GM12878 (cell line): ENCODE measurements around the gene CLPTM1. TPM values are rescaled to one million over a fixed set of nuclear protein-coding genes. Genes with fewer than 3 reads are reported as not detected.
"Not testable (repeated sequence)": the region's sequence is repeated elsewhere in the genome, so short reads cannot be mapped to it uniquely, and the experiment has no call there.

Source experiments
- ATAC-seq: fragments of 200-7000 bp; cut with Tn5 transposase; 3 replicates; pipeline ENCODE4 v1.9.1; 2020; ENCODE audit warnings: mild to moderate bottlenecking, moderate library complexity
- BruUV-seq: library from RNA; stranded (reverse); fragments of 400-500 nt; replicated peaks from 2 replicates; lab custom pipeline; 2021; lab: Mats Ljungman, UMichigan
- CTCF ChIA-PET: fragments of 300-600 bp; sonication (Branson Sonifier 250); formaldehyde crosslinking; extraction: SDS; loops from one replicate; lab custom pipeline; 2021; ENCODE audit warnings: inconsistent platforms; lab: Yijun Ruan, JAX
- POLR2A ChIA-PET: fragments of 350-600 bp; formaldehyde crosslinking; extraction: SDS; loops from one replicate; lab custom pipeline; 2021; ENCODE audit warnings: inconsistent platforms; lab: Charles Lee
- RAD21 ChIA-PET: fragments of 300-600 bp; sonication (Branson Sonifier 250); formaldehyde crosslinking; loops from one replicate; lab custom pipeline; 2023; ENCODE audit warnings: antibody characterized with exemption; ENCODE audit not compliant: unreplicated experiment; lab: Charles Lee
- SMC1A ChIA-PET: fragments of 300-600 bp; sonication (Branson Sonifier 250); formaldehyde crosslinking; loops from one replicate; lab custom pipeline; 2023; ENCODE audit not compliant: unreplicated experiment, uncharacterized antibody; lab: Charles Lee
- DNase-seq: peaks from one replicate; pipeline ENCODE4 v3.0.0-alpha.2; 2011; ENCODE audit warnings: low read depth, low spot score
- FAIRE-seq: peaks from 3 replicates; lab custom pipeline; 2011; peaks lifted over from hg19 to GRCh38; lab: Jason Lieb, UNC
- H2AFZ ChIP-seq: 2 replicates; pipeline ENCODE4 v1.6.0; 2011; ENCODE audit warnings: low read depth, low read length, control low read depth; ENCODE audit not compliant: control insufficient read depth
- H3K27ac ChIP-seq: 2 replicates; pipeline ENCODE4 v1.5.1; 2011; ENCODE audit warnings: control low read depth; ENCODE audit not compliant: control insufficient read depth, insufficient read depth
- H3K27me3 ChIP-seq, 2 experiments: replicated peaks in 1 of 2; 2 replicates each; pipeline versions ENCODE4 v1.6.0 to v1.6.1; 2011; ENCODE audit warnings: low read length in 1 of 2; ENCODE audit not compliant: control insufficient read depth in 2 of 2, insufficient read depth in 2 of 2
- H3K36me3 ChIP-seq, 2 experiments: 2 replicates each; pipeline ENCODE4 v1.5.1; 2011; ENCODE audit warnings: low read length in 1 of 2; ENCODE audit not compliant: control insufficient read depth in 2 of 2, insufficient read depth in 2 of 2
- H3K4me1 ChIP-seq: 2 replicates; pipeline ENCODE4 v1.6.1; 2011; ENCODE audit warnings: mild to moderate bottlenecking, low read length, moderate library complexity, mixed read lengths; ENCODE audit not compliant: control insufficient read depth, insufficient read depth
- H3K4me2 ChIP-seq: 2 replicates; pipeline ENCODE4 v1.6.0; 2011; ENCODE audit warnings: control low read depth; ENCODE audit not compliant: control insufficient read depth, insufficient read depth
- H3K4me3 ChIP-seq: fragments of 200-600 bp; sonication (generic); 2 replicates; pipeline ENCODE4 v1.5.1; 2016
- H3K79me2 ChIP-seq: 2 replicates; pipeline ENCODE4 v1.6.0; 2011; ENCODE audit warnings: low read length; ENCODE audit not compliant: control insufficient read depth, insufficient read depth
- H3K9ac ChIP-seq: 2 replicates; pipeline ENCODE4 v1.8.0; 2011; ENCODE audit warnings: low read length, control low read depth, mixed read lengths; ENCODE audit not compliant: control insufficient read depth, insufficient read depth
- H3K9me3 ChIP-seq: replicated peaks from 3 replicates; pipeline ENCODE4 v1.5.1; 2011; ENCODE audit warnings: mild to moderate bottlenecking, low read length; ENCODE audit not compliant: control insufficient read depth, insufficient read depth
- H4K20me1 ChIP-seq: 2 replicates; pipeline ENCODE4 v1.6.0; 2011; ENCODE audit not compliant: control insufficient read depth, insufficient read depth
- ATF7 ChIP-seq: fragments of 450-650 bp; IDR thresholded peaks from 2 replicates; pipeline ENCODE4 v1.6.1; 2016; ENCODE audit warnings: low read depth, mild to moderate bottlenecking
- BHLHE40 ChIP-seq, 2 experiments: fragments of 450-650 bp in 1 of 2; IDR thresholded peaks; 2 replicates each; pipeline ENCODE4 v1.6.1; 2011 to 2017; ENCODE audit warnings: low read depth in 2 of 2, borderline replicate concordance in 1 of 2, improper control_type of control experiment in 1 of 2, low read length in 1 of 2, mild to moderate bottlenecking in 1 of 2
- CEBPB ChIP-seq, 2 experiments: fragments of 150-350 bp in 1 of 2; IDR thresholded peaks; 2 replicates each; pipeline ENCODE4 v1.6.1; 2012 to 2014; ENCODE audit warnings: low read depth in 2 of 2, low read length in 2 of 2, borderline replicate concordance in 1 of 2, inconsistent platforms in 1 of 2
- CREB1 ChIP-seq: IDR thresholded peaks from 2 replicates; pipeline ENCODE4 v1.6.1; 2012; ENCODE audit warnings: low read depth, mild to moderate bottlenecking, inconsistent platforms
- CREM ChIP-seq: IDR thresholded peaks from 2 replicates; pipeline ENCODE4 v1.6.1; 2014; ENCODE audit warnings: antibody characterized with exemption, low read depth
- EED ChIP-seq: sonication (generic); IDR thresholded peaks from 2 replicates; pipeline ENCODE4 v1.6.1; 2016; ENCODE audit warnings: antibody characterized with exemption, low read depth
- IRF3 ChIP-seq: fragments of 450-650 bp; IDR thresholded peaks from 2 replicates; pipeline ENCODE4 v1.6.1; 2014; ENCODE audit warnings: mild to moderate bottlenecking
- KLF5 ChIP-seq: fragments of 450-650 bp; IDR thresholded peaks from 2 replicates; pipeline ENCODE4 v1.6.1; 2014; ENCODE audit warnings: mild to moderate bottlenecking; ENCODE audit not compliant: partially characterized antibody
- MTA2 ChIP-seq: fragments of 450-650 bp; IDR thresholded peaks from 2 replicates; pipeline ENCODE4 v1.6.1; 2016; ENCODE audit warnings: low read depth, mild to moderate bottlenecking, moderate library complexity
- NBN ChIP-seq: fragments of 450-650 bp; IDR thresholded peaks from 2 replicates; pipeline ENCODE4 v1.6.1; 2016
- NFYB ChIP-seq: IDR thresholded peaks from 2 replicates; pipeline ENCODE4 v1.6.1; 2011; ENCODE audit warnings: low read depth, mild to moderate bottlenecking, low read length, improper control_type of control experiment, moderate library complexity; ENCODE audit not compliant: insufficient read depth
- NR2F1 ChIP-seq: fragments of 450-650 bp; conservative IDR thresholded peaks from 2 replicates; pipeline ENCODE4 v1.6.1; 2017; ENCODE audit warnings: mild to moderate bottlenecking
- NRF1 ChIP-seq: conservative IDR thresholded peaks from 2 replicates; pipeline ENCODE4 v1.6.1; 2011; ENCODE audit warnings: mild to moderate bottlenecking, low read depth, low read length, improper control_type of control experiment
- RFX5 ChIP-seq: IDR thresholded peaks from 2 replicates; pipeline ENCODE4 v1.6.1; 2011; ENCODE audit warnings: low read depth, low read length, improper control_type of control experiment
- SP1 ChIP-seq: IDR thresholded peaks from one replicate; pipeline ENCODE4 v1.6.1; 2011; ENCODE audit warnings: low read depth, low read length
- WGBS: methylation state at CpG from one replicate; pipeline ENCODE4 v1.1.6; 2016; ENCODE audit warnings: low lambda C conversion rate; ENCODE audit not compliant: insufficient replicate concordance, insufficient coverage; ENCODE audit errors: missing lambda C conversion rate; 5-methylcytosine and 5-hydroxymethylcytosine counted together
- in situ Hi-C: fragments of 300-500 bp; cut with MboI; formaldehyde crosslinking; loops from 9 replicates; pipeline ENCODE4 v1.14.3; 2018; ENCODE audit warnings: mixed read lengths
- intact Hi-C: fragments of 100-400 bp; cut with micrococcal nuclease; formaldehyde crosslinking; loops from one replicate; pipeline ENCODE4 v1.14.2; 2022; ENCODE audit not compliant: unreplicated experiment
- polyA plus RNA-seq, 11 experiments: library from polyadenylated mRNA; depleted of rRNA in 4 of 11; unstranded in 6 of 11; stranded (reverse) in 5 of 11; fragments of >200 nt; fragmentation: Nextera tagmentation in 4 of 11; fragmentation: Illumina TruSeq in 1 of 11; extraction: Ambion mirVana in 4 of 11; extraction: Trizol in 1 of 11; gene quantifications; 1 replicate in 1 of 11; 2 replicates in 10 of 11; pipeline versions ENCODE4 v1.2.1 to v1.2.3, GENCODE V29; 2011 to 2016; ENCODE audit warnings: inconsistent platforms in 2 of 11, missing spikeins in 2 of 11, low read depth in 1 of 11
- total RNA-seq, 4 experiments: library from RNA; depleted of rRNA in 3 of 4; stranded (reverse); fragments of >200 nt in 3 of 4; fragmentation: Illumina TruSeq in 1 of 4; extraction: Trizol in 1 of 4; gene quantifications; 2 replicates each; pipeline versions ENCODE4 v1.2.1 to v1.2.3, GENCODE V29; 2013 to 2021

CLPTM1 gene
- total and polyA plus RNA-seq, 10 of the 15 experiments (the other 5 are each of a cell fraction or from before 2014, with no cell fraction given), result 0.42 to 72.6 (median 35.2) TPM

- ATAC-seq, result peak; percentile 98
- POLR2A ChIA-PET, result interaction anchor here (0.6 kb wide), 1 partner anchor 169 kb away, joined by 3 read pairs; no protein-coding TSS in a partner anchor
- peak; percentile 98 for TF ChIP-seq RFX5
- 0 out of 2 replicates have a peak, but pooled peaks have one; percentile 66 for TF ChIP-seq NBN
- TF ChIP-seq EED, result 0 out of 2 replicates have a peak, but pooled peaks have one; percentile 32
- 0 out of 2 replicates have a peak, but pooled peaks have one; percentile 47 for TF ChIP-seq IRF3
- 0 out of 2 replicates have a peak, but pooled peaks have one; percentile 17 for TF ChIP-seq MTA2
- TF ChIP-seq CEBPB (IDR thresholded peaks at IDR 0.05; ENCODE audit: borderline replicate concordance in 1 of 2, low read depth in 2 of 2, low read length in 2 of 2), result peak in 1 of 2 experiments; percentile 83; a peak in 1 of 4 replicates
- peak; percentile 89 for TF ChIP-seq ATF7
- TF ChIP-seq BHLHE40 (IDR thresholded peaks at IDR 0.05; ENCODE audit: borderline replicate concordance in 1 of 2, low read depth in 2 of 2, low read length in 1 of 2), result peak; percentile 24 to 40; a peak in 1 of 4 replicates
- TF ChIP-seq CREB1, result peak; percentile 95
- TF ChIP-seq KLF5, result peak; percentile 27
- TF ChIP-seq SP1, result peak; percentile 63
- TF ChIP-seq NRF1, result 0 out of 2 replicates have a peak, but pooled peaks have one; percentile 4
- 0 out of 2 replicates have a peak, but pooled peaks have one; percentile 5 for TF ChIP-seq NR2F1
- peak; percentile 97 for TF ChIP-seq NFYB
- peak; percentile 97 for TF ChIP-seq CREM
- H4K20me1 ChIP-seq, H3K9me3 ChIP-seq, H3K27me3 ChIP-seq, H3K4me1 ChIP-seq, BruUV-seq, H3K79me2 ChIP-seq, H3K36me3 ChIP-seq, SMC1A ChIA-PET, in situ Hi-C loops, intact Hi-C loops: not testable (repeated sequence)
- RAD21 ChIA-PET, result interaction anchor here (0.7 kb wide), 1 partner anchor 273 kb away, joined by 4 read pairs; no protein-coding TSS in a partner anchor
- CTCF ChIA-PET, result interaction anchor here (1.0 to 1.4 kb wide), 2 partner anchors 9 to 11 kb away, joined by 3 read pairs; partner anchors contain the start of gene APOE
- Histone ChIP-seq H3K27ac (0 out of 2 replicates have a peak within 1 kb of the TSS, but pooled peaks have one; percentile 38), H3K4me3 (peak within 1 kb of the TSS; percentile 64), H2AFZ (peak within 1 kb of the TSS; percentile 83), H3K4me2 (peak within 1 kb of the TSS; percentile 76), H3K9ac (peak within 1 kb of the TSS; percentile 32)
- peak; percentile 80 for FAIRE-seq
- DNase-seq, result peak; percentile 40
- WGBS, result 6% methylated on average over 22 of the region's 28 CpGs
These were observed 40.6 kb upstream of the CLPTM1 start, which contains the start of gene APOC1 for GRCh38 chr19:44914433-44915206. Gene APOC1, plus strand, starts transcription at chr19:44914608. Its CDS starts 284 bp downstream, at chr19:44914892.
